HCT116 (cell line): ENCODE data around the gene WNK2. TPM values are rescaled to one million over a fixed set of nuclear protein-coding genes. Genes with fewer than 3 reads are reported as not detected.

Experiments used
- ATAC-seq: fragments of 200-7000 bp; cut with Tn5 transposase; 2 replicates; pipeline ENCODE4 v1.9.1; 2020; ENCODE audit warnings: mild to moderate bottlenecking, moderate library complexity
- BruUV-seq: library from RNA; stranded (reverse); fragments of 400-500 nt; replicated peaks from 2 replicates; lab custom pipeline; 2021; lab: Mats Ljungman, UMichigan
- CTCF ChIA-PET: fragments of 300-600 bp; sonication (Branson Sonifier 250); formaldehyde crosslinking; loops from one replicate; lab custom pipeline; 2021; ENCODE audit warnings: antibody characterized with exemption; lab: Charles Lee
- POLR2A ChIA-PET: fragments of 300-600, 350-600 bp; sonication (Branson Sonifier 250); formaldehyde crosslinking; loops from one replicate; lab custom pipeline; 2021; ENCODE audit warnings: antibody characterized with exemption; lab: Charles Lee
- RAD21 ChIA-PET, 2 experiments: fragments of 300-600 bp; sonication (Branson Sonifier 250); formaldehyde crosslinking; loops; one replicate each; lab custom pipeline; 2023; ENCODE audit warnings: low total read pairs in 2 of 2; ENCODE audit not compliant: uncharacterized antibody in 2 of 2, unreplicated experiment in 2 of 2, low non-redundant PET in 1 of 2; lab: Charles Lee
- DNase-seq: peaks from one replicate; pipeline ENCODE4 v3.0.0-alpha.2; 2010; ENCODE audit warnings: low read depth, low spot score
- H2AFZ ChIP-seq: fragments of 200-600 bp; shearing (Covaris generic), sonication (generic); 2 replicates; pipeline ENCODE4 v1.6.1; 2017; ENCODE audit warnings: low read depth, mixed run types, mixed read lengths, antibody characterized with exemption, low read length; ENCODE audit not compliant: poor library complexity, severe bottlenecking
- H3K27ac ChIP-seq: 2 replicates; pipeline ENCODE4 v1.5.1; 2012; ENCODE audit warnings: low read depth, low read length
- H3K27me3 ChIP-seq: fragments of 200-600 bp; sonication (generic); 2 replicates; pipeline ENCODE4 v1.6.1; 2016; ENCODE audit warnings: mixed run types, low read length, mixed read lengths; ENCODE audit not compliant: insufficient read depth
- H3K36me3 ChIP-seq, 2 experiments: fragments of 200-500 bp in 1 of 2; fragments of 200-600 bp in 1 of 2; sonication (Bioruptor generic) in 1 of 2; sonication (generic) in 1 of 2; 2 replicates each; pipeline versions ENCODE4 v1.5.1 to v1.6.1; 2014 to 2016; ENCODE audit warnings: low read length in 2 of 2, inconsistent platforms in 1 of 2, mixed read lengths in 1 of 2, mixed run types in 1 of 2; ENCODE audit not compliant: insufficient read depth in 2 of 2, control insufficient read depth in 1 of 2
- H3K4me1 ChIP-seq, 2 experiments: fragments of 200-600 bp in 1 of 2; sonication (generic) in 1 of 2; 2 replicates each; pipeline versions ENCODE4 v1.5.1 to v1.6.1; 2012 to 2017; ENCODE audit warnings: low read length in 2 of 2, inconsistent platforms in 1 of 2, mild to moderate bottlenecking in 1 of 2, mixed read lengths in 1 of 2, mixed run types in 1 of 2, moderate library complexity in 1 of 2; ENCODE audit not compliant: insufficient read depth in 2 of 2, control insufficient read depth in 1 of 2
- H3K4me2 ChIP-seq: fragments of 200-600 bp; sonication (generic); 2 replicates; pipeline ENCODE4 v1.6.1; 2017; ENCODE audit warnings: mixed run types, low read length, mixed read lengths
- H3K4me3 ChIP-seq, 2 experiments: fragments of 200-600 bp in 1 of 2; sonication (generic) in 1 of 2; replicated peaks in 1 of 2; 2 replicates each; pipeline ENCODE4 v1.5.1; 2011 to 2016; ENCODE audit warnings: low read length in 2 of 2, control low read depth in 1 of 2, low read depth in 1 of 2, mild to moderate bottlenecking in 1 of 2, mixed read lengths in 1 of 2, mixed run types in 1 of 2
- H3K79me2 ChIP-seq: fragments of 200-600 bp; sonication (generic); 2 replicates; pipeline ENCODE4 v1.6.1; 2017; ENCODE audit warnings: mild to moderate bottlenecking, mixed run types, low read length, moderate library complexity, mixed read lengths; ENCODE audit not compliant: insufficient read depth
- H3K9ac ChIP-seq: fragments of 200-600 bp; sonication (generic); 2 replicates; pipeline ENCODE4 v1.6.1; 2016; ENCODE audit warnings: low read length, mixed read lengths
- H3K9me2 ChIP-seq: fragments of 200-600 bp; sonication (generic), shearing (Covaris generic); 2 replicates; pipeline ENCODE4 v1.6.1; 2017; ENCODE audit warnings: mixed run types, mild to moderate bottlenecking, moderate library complexity; ENCODE audit not compliant: insufficient read depth
- H3K9me3 ChIP-seq, 2 experiments: fragments of 200-500 bp in 1 of 2; fragments of 200-600 bp in 1 of 2; sonication (Bioruptor generic) in 1 of 2; sonication (generic) in 1 of 2; 2 replicates each; pipeline ENCODE4 v1.6.1; 2014 to 2017; ENCODE audit warnings: low read length in 2 of 2, mixed read lengths in 2 of 2, inconsistent platforms in 1 of 2, low read depth in 1 of 2, mild to moderate bottlenecking in 1 of 2, mixed run types in 1 of 2, moderate library complexity in 1 of 2; ENCODE audit not compliant: control insufficient read depth in 1 of 2, insufficient read depth in 1 of 2
- H4K20me1 ChIP-seq: fragments of 200-600 bp; sonication (generic), shearing (Covaris generic); 2 replicates; pipeline ENCODE4 v1.6.1; 2017; ENCODE audit warnings: mixed run types, mild to moderate bottlenecking, moderate library complexity; ENCODE audit not compliant: insufficient read depth
- CBX3 ChIP-seq: IDR thresholded peaks from 2 replicates; pipeline ENCODE4 v1.6.1; 2012; ENCODE audit warnings: low read depth
- CEBPB ChIP-seq: IDR thresholded peaks from 2 replicates; pipeline ENCODE4 v1.6.1; 2012; ENCODE audit warnings: low read depth
- EGR1 ChIP-seq: IDR thresholded peaks from 2 replicates; pipeline ENCODE4 v1.6.1; 2012; ENCODE audit warnings: low read depth
- ELF1 ChIP-seq: IDR thresholded peaks from 2 replicates; pipeline ENCODE4 v1.6.1; 2012; ENCODE audit warnings: low read depth, borderline replicate concordance
- EZH2 ChIP-seq: fragments of 200-600 bp; sonication (generic); IDR thresholded peaks from 2 replicates; pipeline ENCODE4 v1.6.1; 2017; ENCODE audit warnings: antibody characterized with exemption, mixed run types
- FOSL1 ChIP-seq: IDR thresholded peaks from 2 replicates; pipeline ENCODE4 v1.6.1; 2012; ENCODE audit warnings: low read depth
- JUND ChIP-seq: IDR thresholded peaks from 2 replicates; pipeline ENCODE4 v1.6.1; 2012
- POLR2A ChIP-seq: IDR thresholded peaks from 2 replicates; pipeline ENCODE4 v1.7.0; 2011; ENCODE audit warnings: borderline replicate concordance; ENCODE audit not compliant: insufficient read depth, insufficient read length; ENCODE audit errors: extremely low read depth
- POLR2AphosphoS5 ChIP-seq: IDR thresholded peaks from 2 replicates; pipeline ENCODE4 v1.6.1; 2011; ENCODE audit warnings: mild to moderate bottlenecking, low read depth, low read length, moderate library complexity
- SIN3A ChIP-seq: IDR thresholded peaks from 2 replicates; pipeline ENCODE4 v1.6.1; 2012; ENCODE audit warnings: low read depth
- SP1 ChIP-seq: IDR thresholded peaks from 2 replicates; pipeline ENCODE4 v1.6.1; 2012; ENCODE audit warnings: low read depth
- SRF ChIP-seq: IDR thresholded peaks from 2 replicates; pipeline ENCODE4 v1.6.1; 2012; ENCODE audit warnings: low read depth
- ZBTB33 ChIP-seq: IDR thresholded peaks from 2 replicates; pipeline ENCODE4 v1.6.1; 2011; ENCODE audit warnings: mild to moderate bottlenecking, low read length, moderate library complexity; ENCODE audit not compliant: insufficient replicate concordance; ENCODE audit errors: extremely low read depth
- ZFX ChIP-seq: fragments of 450-650 bp; IDR thresholded peaks from 2 replicates; pipeline ENCODE4 v1.6.1; 2017
- intact Hi-C: fragments of 100-400 bp; cut with micrococcal nuclease; formaldehyde crosslinking; loops from 2 replicates; pipeline ENCODE4 v1.10.0; 2022
- total RNA-seq: library from RNA; stranded (reverse); gene quantifications from one replicate; pipeline ENCODE4 v1.2.1, GENCODE V29; 2021; ENCODE audit not compliant: unreplicated experiment
- TF ChIP-seq, protein P1 (sequence below): IDR thresholded peaks from 2 replicates; pipeline ENCODE4 v1.6.1; 2012
- TF ChIP-seq, protein P2 (sequence below): IDR thresholded peaks from 2 replicates; pipeline ENCODE4 v1.6.1; 2012; ENCODE audit warnings: low read depth

WNK2 gene
- total RNA-seq, 1 experiment from 2014 or later = 24.4 TPM

DNA sequence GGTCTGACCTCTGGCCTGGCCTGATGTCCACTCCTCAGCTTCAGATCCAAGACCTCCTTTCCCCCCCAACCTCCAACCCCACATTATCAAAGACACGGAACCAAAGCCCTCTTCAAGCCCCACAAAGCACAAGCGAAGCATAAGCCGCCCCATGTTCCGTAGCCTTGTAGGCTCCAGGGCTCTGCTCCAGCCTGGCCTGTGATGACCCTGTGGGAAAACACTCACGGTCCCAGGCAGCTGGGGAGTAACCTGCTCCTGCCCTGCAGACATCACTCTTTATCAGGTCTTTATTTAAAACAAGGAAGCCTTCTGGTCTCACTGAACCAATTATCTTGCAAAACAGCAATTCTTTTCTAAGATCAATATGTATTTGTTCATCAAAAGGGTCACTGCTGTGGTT, 15.4 kb upstream of the WNK2 start:
- Histone ChIP-seq H3K27me3 (no peaks in the 10 kb centered on the region), H3K79me2 (no peaks in the 10 kb centered on the region), H2AFZ (no peak overlapping the region), H3K4me3 (no peak overlapping the region), H4K20me1 (no peaks in the 10 kb centered on the region), H3K36me3 (no peaks in the 10 kb centered on the region), H3K4me2 (no peak overlapping the region), H3K4me1 (peaks cover 0 to 4% of the 10 kb centered on the region in 2 experiments; a peak in 1 of 4 replicates), H3K9me2 (no peaks in the 10 kb centered on the region), H3K9me3 (no peaks in the 10 kb centered on the region), H3K27ac (no peak overlapping the region), H3K9ac (no peak overlapping the region)
- ChIA-PET RAD21 (no interaction called here), CTCF (no interaction called here), POLR2A (no interaction called here)
- DNase-seq = no peak
- BruUV-seq = no TSS peak
- intact Hi-C loops = loop anchor here (10.0 kb wide), 1 partner anchor 286 kb away; the partner anchor contains the start of genes FAM120A and FAM120AOS
- TF ChIP-seq FOSL1 (no peak), CBX3 (no peak), ZFX (no peak), EGR1 (no peak), POLR2AphosphoS5 (no peak), SRF (no peak), CEBPB (no peak), ZBTB33 (no peak), ELF1 (no peak), SIN3A (no peak), SP1 (no peak), JUND (no peak), POLR2A (no peak), EZH2 (no peak)
- TF ChIP-seq, protein P1, sequence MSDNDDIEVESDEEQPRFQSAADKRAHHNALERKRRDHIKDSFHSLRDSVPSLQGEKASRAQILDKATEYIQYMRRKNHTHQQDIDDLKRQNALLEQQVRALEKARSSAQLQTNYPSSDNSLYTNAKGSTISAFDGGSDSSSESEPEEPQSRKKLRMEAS = no peak
- TF ChIP-seq, protein P2, sequence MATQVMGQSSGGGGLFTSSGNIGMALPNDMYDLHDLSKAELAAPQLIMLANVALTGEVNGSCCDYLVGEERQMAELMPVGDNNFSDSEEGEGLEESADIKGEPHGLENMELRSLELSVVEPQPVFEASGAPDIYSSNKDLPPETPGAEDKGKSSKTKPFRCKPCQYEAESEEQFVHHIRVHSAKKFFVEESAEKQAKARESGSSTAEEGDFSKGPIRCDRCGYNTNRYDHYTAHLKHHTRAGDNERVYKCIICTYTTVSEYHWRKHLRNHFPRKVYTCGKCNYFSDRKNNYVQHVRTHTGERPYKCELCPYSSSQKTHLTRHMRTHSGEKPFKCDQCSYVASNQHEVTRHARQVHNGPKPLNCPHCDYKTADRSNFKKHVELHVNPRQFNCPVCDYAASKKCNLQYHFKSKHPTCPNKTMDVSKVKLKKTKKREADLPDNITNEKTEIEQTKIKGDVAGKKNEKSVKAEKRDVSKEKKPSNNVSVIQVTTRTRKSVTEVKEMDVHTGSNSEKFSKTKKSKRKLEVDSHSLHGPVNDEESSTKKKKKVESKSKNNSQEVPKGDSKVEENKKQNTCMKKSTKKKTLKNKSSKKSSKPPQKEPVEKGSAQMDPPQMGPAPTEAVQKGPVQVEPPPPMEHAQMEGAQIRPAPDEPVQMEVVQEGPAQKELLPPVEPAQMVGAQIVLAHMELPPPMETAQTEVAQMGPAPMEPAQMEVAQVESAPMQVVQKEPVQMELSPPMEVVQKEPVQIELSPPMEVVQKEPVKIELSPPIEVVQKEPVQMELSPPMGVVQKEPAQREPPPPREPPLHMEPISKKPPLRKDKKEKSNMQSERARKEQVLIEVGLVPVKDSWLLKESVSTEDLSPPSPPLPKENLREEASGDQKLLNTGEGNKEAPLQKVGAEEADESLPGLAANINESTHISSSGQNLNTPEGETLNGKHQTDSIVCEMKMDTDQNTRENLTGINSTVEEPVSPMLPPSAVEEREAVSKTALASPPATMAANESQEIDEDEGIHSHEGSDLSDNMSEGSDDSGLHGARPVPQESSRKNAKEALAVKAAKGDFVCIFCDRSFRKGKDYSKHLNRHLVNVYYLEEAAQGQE = no peak
- ATAC-seq = no peak
